ENCODE data around the gene CD84.

GRCh38 chr1:160619742-160620277, 40.5 kb upstream of the CD84 start:
- TF ChIP-seq, protein P1, sequence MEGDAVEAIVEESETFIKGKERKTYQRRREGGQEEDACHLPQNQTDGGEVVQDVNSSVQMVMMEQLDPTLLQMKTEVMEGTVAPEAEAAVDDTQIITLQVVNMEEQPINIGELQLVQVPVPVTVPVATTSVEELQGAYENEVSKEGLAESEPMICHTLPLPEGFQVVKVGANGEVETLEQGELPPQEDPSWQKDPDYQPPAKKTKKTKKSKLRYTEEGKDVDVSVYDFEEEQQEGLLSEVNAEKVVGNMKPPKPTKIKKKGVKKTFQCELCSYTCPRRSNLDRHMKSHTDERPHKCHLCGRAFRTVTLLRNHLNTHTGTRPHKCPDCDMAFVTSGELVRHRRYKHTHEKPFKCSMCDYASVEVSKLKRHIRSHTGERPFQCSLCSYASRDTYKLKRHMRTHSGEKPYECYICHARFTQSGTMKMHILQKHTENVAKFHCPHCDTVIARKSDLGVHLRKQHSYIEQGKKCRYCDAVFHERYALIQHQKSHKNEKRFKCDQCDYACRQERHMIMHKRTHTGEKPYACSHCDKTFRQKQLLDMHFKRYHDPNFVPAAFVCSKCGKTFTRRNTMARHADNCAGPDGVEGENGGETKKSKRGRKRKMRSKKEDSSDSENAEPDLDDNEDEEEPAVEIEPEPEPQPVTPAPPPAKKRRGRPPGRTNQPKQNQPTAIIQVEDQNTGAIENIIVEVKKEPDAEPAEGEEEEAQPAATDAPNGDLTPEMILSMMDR (IDR thresholded peaks at IDR 0.05), result no peak
- no peak for TF ChIP-seq POLR2A (IDR thresholded peaks at IDR 0.05)

Measured in heart left ventricle (tissue), 13 donors.